AG04450 (cell line): ENCODE measurements around the gene ITLN2. TPM values are rescaled to one million over a fixed set of nuclear protein-coding genes. Genes with fewer than 3 reads are reported as not detected.

Experiments
- CTCF ChIA-PET: fragments of 300-600, 350-600 bp; formaldehyde crosslinking; extraction: SDS; loops from one replicate; lab custom pipeline; 2022; ENCODE audit warnings: antibody characterized with exemption, inconsistent platforms; lab: Charles Lee
- POLR2A ChIA-PET: fragments of 350-600 bp; formaldehyde crosslinking; extraction: SDS; loops from one replicate; lab custom pipeline; 2021; ENCODE audit warnings: antibody characterized with exemption, inconsistent platforms; lab: Yijun Ruan, JAX
- DNase-seq: peaks from one replicate; pipeline ENCODE4 v3.0.0-alpha.2; 2011; ENCODE audit warnings: low read depth, low spot score
- H3K27ac ChIP-seq: one replicate; pipeline ENCODE4 v1.5.1; 2012; ENCODE audit warnings: low read depth, low read length, control low read depth
- H3K27me3 ChIP-seq: one replicate; pipeline ENCODE4 v1.6.0; 2012; ENCODE audit warnings: low read length; ENCODE audit not compliant: control insufficient read depth, insufficient read depth
- H3K4me3 ChIP-seq: 2 replicates; pipeline ENCODE4 v1.5.1; 2011; ENCODE audit warnings: mild to moderate bottlenecking, low read depth, low read length, control low read depth
- H3K9me3 ChIP-seq: 2 replicates; pipeline ENCODE4 v1.5.1; 2012; ENCODE audit warnings: low read length; ENCODE audit not compliant: control insufficient read depth, insufficient read depth
- CTCF ChIP-seq: IDR thresholded peaks from 2 replicates; pipeline ENCODE4 v1.5.1; 2011; ENCODE audit warnings: low read depth, low read length, control low read depth, inconsistent platforms
- polyA plus RNA-seq: library from polyadenylated mRNA; depleted of rRNA; stranded (reverse); fragments of >200 nt; gene quantifications from 2 replicates; pipeline ENCODE4 v1.2.3, GENCODE V29; 2011

The ITLN2 gene
- polyA plus RNA-seq, 1 experiment, result not detected

- Histone ChIP-seq H3K27ac (no peak overlapping the region), H3K27me3 (no peaks in the 10 kb centered on the region), H3K9me3 (no peaks in the 10 kb centered on the region), H3K4me3 (no peak overlapping the region)
- ChIA-PET POLR2A (no interaction called here), CTCF (interaction anchor here (1.0 kb wide), 1 partner anchor 17 kb away, joined by 8 read pairs; no protein-coding TSS in a partner anchor)
- no peak for DNase-seq
- TF ChIP-seq CTCF, result no peak
Observed at GRCh38 chr1:160973491-160973890, 18.9 kb upstream of the ITLN2 start.

DNA sequence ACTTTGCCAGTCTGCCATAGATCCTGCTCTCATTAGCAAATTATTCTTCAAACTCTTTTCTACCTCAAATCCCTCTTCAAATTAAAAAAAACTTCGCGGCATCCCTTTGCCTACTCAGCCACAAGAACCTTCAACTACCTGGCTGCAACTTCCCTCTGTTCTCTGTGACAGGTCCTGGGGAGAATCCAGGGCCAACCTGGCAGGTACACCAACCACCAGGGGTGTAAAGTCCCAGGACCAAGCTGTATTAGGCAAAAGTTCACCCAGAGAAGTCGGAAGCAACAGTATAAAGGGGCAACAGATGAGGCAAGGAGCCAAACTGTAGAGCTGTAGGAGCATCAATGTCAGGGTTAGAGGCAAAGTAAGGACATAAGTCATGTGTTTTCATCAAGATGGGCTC lies 18.3 kb upstream of the ITLN2 start:
- H3K4me3 ChIP-seq, result no peak overlapping the region
- no peaks in the 10 kb centered on the region for H3K9me3 ChIP-seq
- DNase-seq, result no peak
- no peak for TF ChIP-seq CTCF
- no peak overlapping the region for H3K27ac ChIP-seq
- ChIA-PET CTCF (interaction anchor here (1.0 to 1.3 kb wide), 2 partner anchors 17 kb away, joined by 8 to 9 read pairs; no protein-coding TSS in a partner anchor), POLR2A (no interaction called here)
- no peaks in the 10 kb centered on the region for H3K27me3 ChIP-seq

DNA sequence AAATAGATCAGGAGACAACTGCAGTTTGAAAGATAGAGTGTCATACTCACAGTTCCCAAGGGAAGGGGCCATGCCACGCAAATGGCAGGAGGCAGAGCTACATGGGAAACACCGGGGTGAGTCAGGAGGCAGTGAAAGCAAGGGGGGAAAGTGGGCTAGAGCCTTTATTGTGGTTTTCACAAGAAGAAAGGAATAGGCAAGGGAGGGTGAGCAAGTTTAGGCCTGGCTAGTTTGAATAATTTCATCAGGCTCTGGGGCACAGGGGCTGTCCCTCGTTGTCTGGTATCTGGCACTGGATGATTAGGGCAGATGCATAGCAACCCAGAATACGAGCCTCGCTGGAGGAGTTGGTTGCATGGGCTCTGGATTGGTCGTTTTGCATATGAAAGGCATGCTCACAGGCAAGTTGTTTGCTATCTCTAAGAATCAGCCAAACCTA lies 17.0 kb upstream of the ITLN2 start:
- Histone ChIP-seq H3K27ac (no peak overlapping the region), H3K4me3 (no peak overlapping the region), H3K9me3 (no peaks in the 10 kb centered on the region), H3K27me3 (no peaks in the 10 kb centered on the region)
- TF ChIP-seq CTCF, result no peak
- CTCF ChIA-PET, result interaction anchor here (1.3 kb wide), 1 partner anchor 18 kb away, joined by 9 read pairs; no protein-coding TSS in a partner anchor
- POLR2A ChIA-PET, result no interaction called here
- no peak for DNase-seq

DNA sequence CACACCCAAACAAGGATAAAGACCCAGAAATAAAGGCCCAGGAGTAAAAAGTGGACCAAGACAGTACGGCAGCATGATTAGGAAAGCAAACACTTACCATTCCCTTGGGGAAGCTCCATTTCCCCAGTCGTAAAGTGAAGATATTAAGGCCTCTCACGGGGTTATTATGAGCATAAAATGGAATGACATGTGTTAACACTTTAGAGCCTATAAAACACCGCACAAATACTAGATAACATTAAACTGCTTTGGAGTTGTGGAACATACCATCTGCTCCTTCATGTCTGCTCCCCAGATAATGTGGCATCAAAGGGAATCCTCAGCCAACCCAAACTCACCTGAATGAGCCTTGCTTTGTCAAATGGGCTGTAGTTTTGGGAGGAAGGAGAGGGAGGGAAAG lies 8.9 kb upstream of the ITLN2 start:
- no peaks in the 10 kb centered on the region for H3K27me3 ChIP-seq
- ChIA-PET CTCF (interaction anchor here (0.6 to 0.8 kb wide), 2 partner anchors 12 to 129 kb away, joined by 3 to 5 read pairs; no protein-coding TSS in a partner anchor), POLR2A (no interaction called here)
- DNase-seq, result no peak
- TF ChIP-seq CTCF, result no peak
- no peak overlapping the region for H3K4me3 ChIP-seq
- H3K27ac ChIP-seq, result no peak overlapping the region
- no peaks in the 10 kb centered on the region for H3K9me3 ChIP-seq

- Histone ChIP-seq H3K27me3 (no peaks in the 10 kb centered on the region), H3K9me3 (no peaks in the 10 kb centered on the region), H3K4me3 (no peak overlapping the region), H3K27ac (no peak overlapping the region)
- DNase-seq, result no peak
- ChIA-PET POLR2A (no interaction called here), CTCF (interaction anchor here (1.0 kb wide), 1 partner anchor 10 kb away, joined by 3 read pairs; no protein-coding TSS in a partner anchor)
- TF ChIP-seq CTCF, result no peak
Observed at GRCh38 chr1:160961419-160961818, 6.8 kb upstream of the ITLN2 start.
